Stimulated activated CD8-positive, alpha-beta memory T cell treated with anti-CD3 and anti-CD28 coated beads, Interleukin-7, amount 100 ng/mL, for 4 hours (primary cell): ENCODE results near the gene VANGL1.
"Not testable (repeated sequence)": the region's sequence is repeated elsewhere in the genome, so short reads cannot be mapped to it uniquely, and the experiment has no call there.

Source experiments
- DNase-seq, 2 donors: peaks; one replicate each; pipeline ENCODE4 v3.0.0-alpha.2; 2020; ENCODE audit warnings: low read depth in 2 of 2

Gene VANGL1

DNA sequence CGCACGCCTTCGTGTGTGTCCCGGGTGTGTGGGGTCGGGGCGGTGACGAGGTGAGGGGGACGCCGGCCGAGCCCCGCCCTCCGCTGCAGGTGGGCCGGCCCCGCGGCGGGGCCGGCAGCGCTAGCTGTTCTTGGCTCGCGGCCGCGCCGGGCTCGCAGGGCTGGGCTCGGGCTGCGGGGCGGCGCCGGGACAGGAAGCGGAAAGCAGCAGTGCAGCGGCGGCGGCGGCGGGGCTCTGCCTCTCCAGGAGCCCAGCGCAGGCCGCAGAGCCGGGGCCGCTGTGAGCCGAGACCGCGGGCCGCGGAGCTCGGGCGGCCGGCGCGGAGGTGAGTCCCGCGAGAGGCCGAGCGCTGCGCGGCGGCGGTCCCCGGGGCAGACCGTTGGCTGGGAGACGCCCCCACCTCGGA lies at the start of gene VANGL1:
TSS of gene VANGL1 (plus strand) at position 209 of the 406 bp plus-strand sequence. CDS start 9,444 bp downstream, outside the sequence.
- peak in 1 of 2 donors; percentile 18 for DNase-seq

DNA sequence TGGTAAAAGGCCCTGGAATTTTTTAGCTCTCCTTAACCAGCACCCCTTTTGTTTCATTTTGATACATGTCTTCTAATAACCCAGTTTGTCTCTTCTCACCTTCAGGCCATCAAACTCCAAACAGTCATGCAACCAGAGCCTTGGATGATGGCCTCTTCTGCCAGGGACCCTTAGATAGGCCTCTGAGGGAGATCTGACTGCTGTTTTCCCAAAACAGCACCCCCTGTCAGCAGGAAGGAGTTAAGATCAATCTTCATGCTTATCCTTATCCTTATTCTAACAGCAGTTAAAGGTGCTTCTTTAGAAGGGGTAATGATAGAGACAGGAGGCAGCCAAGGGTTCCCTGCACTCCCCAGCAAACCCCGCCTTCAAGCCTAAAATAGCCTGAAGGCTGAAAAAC lies 49.5 kb upstream of the VANGL1 start:
- no peak for DNase-seq

- DNase-seq = no peak
Measured at GRCh38 chr1:115593365-115594259, 48.2 kb upstream of the VANGL1 start.

- DNase-seq = no peak
Measured at GRCh38 chr1:115594600-115594999, 47.2 kb upstream of the VANGL1 start.

GRCh38 chr1:115595279-115596079 lies 46.3 kb upstream of the VANGL1 start:
- DNase-seq = peak; percentile 21 to 29

DNA sequence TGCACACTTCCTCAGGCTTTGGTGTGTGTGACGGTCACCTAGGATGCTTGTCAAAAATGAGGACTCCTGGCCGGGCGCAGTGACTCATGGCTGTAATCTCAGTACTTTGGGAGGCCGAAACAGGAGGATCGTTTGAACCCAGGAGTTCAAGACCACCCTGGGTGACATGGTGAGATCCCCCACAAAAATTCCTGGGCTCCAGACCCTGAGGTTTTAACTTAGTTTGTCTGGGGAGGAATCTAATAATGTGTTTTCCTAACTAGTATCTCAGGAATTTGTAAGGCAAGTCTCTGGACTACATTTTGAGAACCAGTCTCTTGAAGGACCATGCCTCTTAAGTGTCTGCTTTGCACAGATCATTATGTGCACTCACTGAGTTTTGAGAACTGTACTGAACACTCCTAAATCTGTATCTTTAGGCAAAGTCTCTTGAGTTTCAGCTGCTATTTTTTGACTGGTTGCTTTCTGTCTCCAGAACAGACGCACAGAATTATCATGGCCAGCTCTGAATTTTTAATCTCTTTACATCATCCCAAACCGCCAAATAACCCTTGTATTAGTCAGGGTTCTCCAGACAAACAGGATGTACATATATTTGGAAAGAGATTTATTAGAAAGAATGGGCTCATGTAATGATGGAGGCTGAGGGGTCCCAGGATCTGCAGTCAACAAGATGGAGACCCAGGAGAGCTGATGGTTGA lies 45.5 kb upstream of the VANGL1 start:
- no peak for DNase-seq

- DNase-seq = no peak
Measured at GRCh38 chr1:115604508-115604907, 37.3 kb upstream of the VANGL1 start.

- no peak for DNase-seq
Measured at GRCh38 chr1:115606305-115606704, 35.5 kb upstream of the VANGL1 start.

DNA sequence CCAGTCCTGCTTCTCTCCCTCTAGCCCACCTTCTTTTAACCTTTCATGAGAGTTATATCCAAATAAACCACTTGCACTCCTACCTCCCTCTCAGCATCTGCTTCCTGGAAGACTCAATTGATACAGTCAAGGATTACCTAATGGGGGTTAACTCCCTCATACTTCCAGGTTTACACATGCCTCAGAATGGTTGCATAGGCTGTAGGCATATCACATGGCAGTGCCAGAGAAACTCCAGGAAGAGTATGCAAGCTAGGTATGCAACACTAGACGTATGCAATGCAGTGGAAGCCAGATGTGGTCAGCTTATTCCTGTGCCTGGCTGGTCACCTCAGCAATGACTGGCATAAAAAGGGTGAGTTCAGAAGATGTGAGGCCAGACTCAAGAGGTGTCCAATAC lies 32.7 kb upstream of the VANGL1 start:
- no peak for DNase-seq

DNA sequence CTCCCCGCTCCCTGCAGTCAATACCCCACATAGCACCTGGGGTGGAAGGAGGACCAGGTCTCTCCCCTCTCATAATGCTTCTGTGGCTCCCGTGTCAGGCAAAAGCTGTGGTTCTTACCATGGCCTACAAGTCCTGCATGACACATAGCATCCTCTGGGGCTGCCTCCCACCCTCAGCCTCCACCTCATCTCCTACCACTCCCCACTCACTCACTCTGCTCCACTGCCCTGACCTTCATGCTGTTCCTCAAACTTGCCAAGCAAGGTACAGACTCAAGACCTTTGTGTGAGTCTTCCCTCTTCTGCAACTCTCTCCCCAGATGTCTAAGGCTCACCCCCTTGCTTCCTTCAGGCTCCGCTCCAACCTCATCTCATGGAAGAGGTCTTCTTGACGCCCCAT lies 28.0 kb upstream of the VANGL1 start:
- no peak for DNase-seq

GRCh38 chr1:115620453-115620852 lies 21.3 kb upstream of the VANGL1 start:
- no peak for DNase-seq

DNA sequence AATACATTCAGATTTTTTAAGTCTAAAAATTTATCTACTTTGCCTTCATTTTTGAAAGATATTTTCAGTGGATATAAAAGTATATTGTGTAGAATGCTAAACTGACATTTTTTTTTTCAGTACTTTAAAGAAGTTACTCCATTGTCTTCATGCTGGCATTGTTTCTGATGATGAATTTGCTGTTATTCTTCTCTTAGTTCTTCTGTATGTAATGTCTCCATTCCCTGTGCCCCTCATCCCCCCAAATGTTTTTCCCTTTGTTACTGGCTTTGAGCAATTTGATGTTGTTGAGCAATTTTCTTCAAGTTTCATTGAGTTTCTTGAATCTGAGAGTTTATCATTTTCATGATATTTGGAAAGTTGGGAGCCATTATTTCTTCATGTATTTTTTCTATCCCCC lies 20.8 kb upstream of the VANGL1 start:
- no peak for DNase-seq

DNA sequence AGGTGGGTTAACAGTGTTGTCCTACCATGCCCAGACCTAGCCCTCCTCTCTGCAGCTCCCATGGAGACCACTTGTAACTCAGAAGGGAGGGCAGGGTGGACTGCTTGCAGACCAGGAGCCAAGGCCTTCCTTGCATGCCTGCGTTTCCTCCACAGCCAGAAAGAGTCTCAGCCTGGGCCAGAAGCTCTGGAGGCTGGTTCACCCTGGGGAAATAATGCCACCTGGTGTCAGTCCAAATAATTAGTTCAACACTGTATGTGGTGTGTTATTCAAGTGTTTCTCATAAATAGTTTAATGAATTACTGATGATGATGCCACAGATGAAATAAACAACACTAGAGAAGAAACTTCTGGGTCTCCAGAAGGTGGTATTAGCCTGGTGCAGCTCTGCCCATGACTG lies 16.9 kb upstream of the VANGL1 start:
- DNase-seq = no peak

- DNase-seq = no peak
Measured at GRCh38 chr1:115630342-115630741, 11.4 kb upstream of the VANGL1 start.

DNA sequence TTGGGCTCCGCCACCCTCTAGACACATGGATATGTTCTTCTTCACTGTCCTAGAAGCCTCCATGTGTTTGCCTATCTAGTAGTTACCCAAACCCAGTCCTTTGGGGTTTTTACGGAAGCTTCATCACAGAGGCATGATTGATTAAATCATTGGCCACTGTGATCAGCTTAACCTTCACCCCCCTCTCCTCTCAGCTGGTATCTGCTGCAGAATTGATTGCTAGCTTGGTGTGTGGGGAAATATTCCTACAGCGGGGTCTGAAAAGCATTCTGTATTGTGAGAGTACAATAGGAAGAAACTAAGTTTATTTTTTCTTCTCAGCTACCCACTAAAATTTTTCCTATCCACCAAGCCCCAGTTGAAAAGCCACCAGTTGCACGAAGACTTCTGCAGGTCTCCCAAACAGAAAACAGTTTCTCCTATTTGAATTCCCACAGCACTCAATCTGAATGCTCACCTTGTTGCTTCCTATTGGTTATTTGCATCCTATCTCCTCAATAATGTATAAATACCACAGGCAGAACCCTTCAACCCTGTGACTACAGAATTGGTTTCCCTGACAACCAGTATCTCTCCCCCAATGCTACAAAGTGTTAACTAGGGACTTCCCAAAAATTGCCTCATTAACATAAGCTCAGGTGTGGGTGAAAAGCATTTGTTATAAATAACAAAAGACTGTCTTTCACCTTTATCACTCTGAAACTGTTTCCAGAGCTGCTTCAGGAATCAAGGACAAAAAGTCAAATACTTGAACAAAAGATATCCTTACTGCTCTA lies 9.3 kb upstream of the VANGL1 start:
- no peak for DNase-seq

- DNase-seq = not testable (repeated sequence)
Measured at GRCh38 chr1:115633606-115634005, 8.2 kb upstream of the VANGL1 start.

DNA sequence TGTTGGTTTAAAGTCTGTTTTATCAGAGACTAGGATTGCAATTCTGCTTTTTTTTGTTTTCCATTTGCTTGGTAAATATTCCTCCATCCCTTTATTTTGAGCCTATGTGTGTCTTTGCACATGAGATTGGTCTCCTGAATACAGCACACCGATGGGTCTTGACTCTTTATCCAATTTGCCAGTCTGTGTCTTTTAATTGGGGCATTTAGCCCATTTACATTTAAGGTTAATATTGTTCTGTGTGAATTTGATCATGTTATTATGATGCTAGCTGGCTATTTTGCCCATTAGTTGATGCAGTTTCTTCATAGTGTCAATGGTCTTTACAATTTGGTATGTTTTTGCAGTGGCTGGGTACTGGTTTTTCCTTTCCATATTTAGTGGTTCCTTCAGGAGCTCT lies 4.5 kb upstream of the VANGL1 start:
- DNase-seq = not testable (repeated sequence)

DNA sequence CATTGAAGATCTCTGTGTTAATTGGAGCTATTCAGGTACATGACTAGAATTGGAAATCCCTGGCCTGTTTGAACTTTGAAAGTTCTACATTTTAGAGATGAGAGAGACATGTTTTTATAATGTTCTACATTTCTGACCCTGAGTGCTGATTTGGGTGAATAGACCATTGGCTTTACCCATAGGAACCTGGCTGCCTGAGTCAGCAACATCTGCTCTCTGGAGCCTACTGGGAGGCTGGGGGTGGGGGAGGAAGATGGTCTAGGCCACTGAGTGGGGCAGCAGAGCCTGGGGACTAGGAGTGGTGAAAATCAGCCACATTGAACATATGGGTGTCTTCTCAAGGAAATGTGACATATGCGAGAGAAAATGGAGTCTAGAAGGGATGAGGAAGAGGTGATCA lies 1.4 kb upstream of the VANGL1 start:
- DNase-seq = no peak

GRCh38 chr1:115642168-115643072 lies 650 bp downstream of the VANGL1 start:
- peak; percentile 5 to 22 for DNase-seq

DNA sequence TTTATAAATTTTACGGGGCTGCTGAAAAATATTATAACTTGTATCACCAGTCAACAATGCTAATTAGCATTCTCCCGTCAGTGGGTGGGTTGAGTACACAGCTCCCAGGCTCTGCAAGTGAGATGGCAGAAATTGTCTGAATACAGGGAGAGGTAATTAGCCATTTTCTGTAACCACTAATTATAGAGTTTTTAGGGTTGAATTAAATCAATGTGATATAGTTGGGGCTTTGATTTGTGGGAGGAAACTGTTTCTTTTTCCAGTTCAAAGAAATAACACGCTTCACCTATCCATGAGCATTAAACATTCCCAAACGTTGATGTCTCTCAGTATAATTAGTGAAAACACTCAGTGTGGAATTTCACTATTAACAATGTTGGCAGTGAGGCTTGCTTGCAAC lies 1.5 kb downstream of the VANGL1 start:
- no peak for DNase-seq
